HL-60 (cell line): ENCODE results near the gene TENT4B.

Experiments
- DNase-seq, 2 experiments: peaks; one replicate each; pipeline ENCODE4 v3.0.0-alpha.2; 2010 to 2020; ENCODE audit warnings: low read depth in 1 of 2, low spot score in 1 of 2
- H3K27ac ChIP-seq: fragments of 250-450 bp; sonication (Bioruptor Pico); replicated peaks from 2 replicates; pipeline ENCODE4 v1.5.1; 2020; ENCODE audit warnings: mild to moderate bottlenecking, moderate library complexity
- H3K27me3 ChIP-seq: fragments of 250-450 bp; sonication (Bioruptor Pico); 2 replicates; pipeline ENCODE4 v1.5.1; 2021; ENCODE audit warnings: mild to moderate bottlenecking, moderate library complexity; ENCODE audit not compliant: insufficient read depth, poor library complexity, severe bottlenecking
- H3K4me3 ChIP-seq: replicated peaks from 2 replicates; pipeline ENCODE4 v1.5.1; 2011; ENCODE audit warnings: mild to moderate bottlenecking, control low read depth, low read length; ENCODE audit not compliant: insufficient read depth
- GABPA ChIP-seq: IDR thresholded peaks from 2 replicates; pipeline ENCODE4 v1.6.1; 2012; ENCODE audit warnings: low read depth
- POLR2AphosphoS5 ChIP-seq: IDR thresholded peaks from 2 replicates; pipeline ENCODE4 v1.6.1; 2012; ENCODE audit warnings: low read depth
- REST ChIP-seq: IDR thresholded peaks from 2 replicates; pipeline ENCODE4 v1.6.1; 2012; ENCODE audit warnings: low read depth; ENCODE audit not compliant: insufficient replicate concordance
- SPI1 ChIP-seq: IDR thresholded peaks from 2 replicates; pipeline ENCODE4 v1.6.1; 2012; ENCODE audit warnings: low read depth, mild to moderate bottlenecking, borderline replicate concordance
- TF ChIP-seq, protein P1 (sequence below): IDR thresholded peaks from one replicate; pipeline ENCODE4 v1.5.1; 2011; ENCODE audit warnings: low read length, control low read depth, inconsistent platforms; ENCODE audit not compliant: insufficient read depth

TENT4B gene

DNA sequence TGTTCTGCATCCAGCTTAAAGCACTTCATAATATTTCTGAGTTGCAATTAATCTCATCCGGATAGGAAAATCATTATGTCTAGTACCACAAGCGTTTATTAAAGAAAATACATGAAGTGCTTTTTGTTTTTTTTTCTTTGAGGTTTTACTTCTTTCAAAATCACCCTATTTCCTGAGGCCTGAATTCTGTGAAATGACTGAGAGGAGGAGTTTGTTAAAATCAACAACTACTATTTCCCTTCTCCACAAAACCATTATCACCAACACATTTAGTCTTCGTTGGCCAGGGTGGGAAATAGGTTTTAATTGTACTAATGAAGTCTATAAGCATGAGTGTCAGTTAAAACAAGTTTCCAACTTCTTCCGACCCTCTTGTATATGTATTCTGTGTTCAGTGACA is 62.6 kb downstream of the TENT4B start:
- Histone ChIP-seq H3K27ac (no peak overlapping the region), H3K4me3 (no peak overlapping the region), H3K27me3 (no peaks in the 10 kb centered on the region)
- TF ChIP-seq POLR2AphosphoS5 (no peak), GABPA (no peak), SPI1 (no peak), REST (no peak)
- TF ChIP-seq, protein P1, sequence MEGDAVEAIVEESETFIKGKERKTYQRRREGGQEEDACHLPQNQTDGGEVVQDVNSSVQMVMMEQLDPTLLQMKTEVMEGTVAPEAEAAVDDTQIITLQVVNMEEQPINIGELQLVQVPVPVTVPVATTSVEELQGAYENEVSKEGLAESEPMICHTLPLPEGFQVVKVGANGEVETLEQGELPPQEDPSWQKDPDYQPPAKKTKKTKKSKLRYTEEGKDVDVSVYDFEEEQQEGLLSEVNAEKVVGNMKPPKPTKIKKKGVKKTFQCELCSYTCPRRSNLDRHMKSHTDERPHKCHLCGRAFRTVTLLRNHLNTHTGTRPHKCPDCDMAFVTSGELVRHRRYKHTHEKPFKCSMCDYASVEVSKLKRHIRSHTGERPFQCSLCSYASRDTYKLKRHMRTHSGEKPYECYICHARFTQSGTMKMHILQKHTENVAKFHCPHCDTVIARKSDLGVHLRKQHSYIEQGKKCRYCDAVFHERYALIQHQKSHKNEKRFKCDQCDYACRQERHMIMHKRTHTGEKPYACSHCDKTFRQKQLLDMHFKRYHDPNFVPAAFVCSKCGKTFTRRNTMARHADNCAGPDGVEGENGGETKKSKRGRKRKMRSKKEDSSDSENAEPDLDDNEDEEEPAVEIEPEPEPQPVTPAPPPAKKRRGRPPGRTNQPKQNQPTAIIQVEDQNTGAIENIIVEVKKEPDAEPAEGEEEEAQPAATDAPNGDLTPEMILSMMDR = no peak
- no peak for DNase-seq

DNA sequence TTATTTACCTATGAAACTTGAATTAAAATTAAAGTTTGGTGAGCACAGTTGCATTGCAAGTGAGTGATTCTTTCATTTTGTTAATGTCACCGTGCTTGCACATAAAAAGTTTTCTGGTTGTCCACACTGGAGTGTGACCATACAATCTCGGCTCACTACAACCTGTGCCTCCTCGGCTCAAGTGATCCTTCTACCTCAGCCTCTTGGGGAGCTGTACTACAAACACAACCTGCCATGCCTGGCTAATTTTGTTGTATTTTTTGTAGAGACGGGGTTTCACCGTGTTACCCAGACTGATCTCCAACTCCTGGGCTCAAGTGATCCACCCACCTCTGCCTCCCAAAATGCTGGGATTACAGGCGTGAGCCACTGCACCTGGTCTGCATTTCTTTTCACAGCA is 63.1 kb downstream of the TENT4B start:
- TF ChIP-seq REST = no peak
- TF ChIP-seq, protein P1 = no peak
- TF ChIP-seq GABPA = no peak
- no peak for TF ChIP-seq SPI1
- no peak for TF ChIP-seq POLR2AphosphoS5

GRCh38 chr16:50219402-50219975 is 66.4 kb downstream of the TENT4B start:
- no peak for DNase-seq
- TF ChIP-seq REST (no peak), POLR2AphosphoS5 (no peak), SPI1 (no peak), GABPA (no peak)
- TF ChIP-seq, protein P1 = no peak
- Histone ChIP-seq H3K27ac (no peak overlapping the region), H3K4me3 (no peak overlapping the region), H3K27me3 (no peaks in the 10 kb centered on the region)

More for the DNA sequence above, 63.1 kb downstream of the TENT4B start:
- no peak for DNase-seq
- Histone ChIP-seq H3K4me3 (no peak overlapping the region), H3K27me3 (no peaks in the 10 kb centered on the region), H3K27ac (no peak overlapping the region)
